GM19372 (cell line): Measurements from ENCODE around the gene TBX18.

Source experiments
- ATAC-seq: cut with Tn5 transposase; IDR thresholded peaks from one replicate; pipeline ENCODE4 v1.9.1; 2021; ENCODE audit warnings: mild to moderate bottlenecking, low read depth, moderate library complexity; ENCODE audit not compliant: unreplicated experiment

The TBX18 gene

DNA sequence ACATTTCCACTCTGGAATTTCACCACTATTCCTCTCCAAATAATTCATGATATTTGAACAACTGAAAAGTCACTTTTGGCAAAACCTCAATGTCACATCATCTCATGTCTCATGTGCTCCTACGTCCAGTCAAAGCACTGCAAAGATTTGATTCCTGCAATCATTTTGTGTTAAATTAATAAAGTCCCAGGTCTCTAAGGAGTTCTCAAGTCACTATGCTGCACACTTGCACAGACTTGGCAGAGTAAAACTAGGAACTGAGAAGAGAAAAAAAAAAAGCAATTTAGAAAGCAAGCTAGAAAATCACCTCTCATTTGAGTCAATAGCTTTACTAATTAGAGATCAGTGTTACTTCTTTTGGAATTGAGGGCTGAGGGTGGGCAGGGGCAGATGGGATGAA lies 11.2 kb downstream of the TBX18 start:
- no peak for ATAC-seq

DNA sequence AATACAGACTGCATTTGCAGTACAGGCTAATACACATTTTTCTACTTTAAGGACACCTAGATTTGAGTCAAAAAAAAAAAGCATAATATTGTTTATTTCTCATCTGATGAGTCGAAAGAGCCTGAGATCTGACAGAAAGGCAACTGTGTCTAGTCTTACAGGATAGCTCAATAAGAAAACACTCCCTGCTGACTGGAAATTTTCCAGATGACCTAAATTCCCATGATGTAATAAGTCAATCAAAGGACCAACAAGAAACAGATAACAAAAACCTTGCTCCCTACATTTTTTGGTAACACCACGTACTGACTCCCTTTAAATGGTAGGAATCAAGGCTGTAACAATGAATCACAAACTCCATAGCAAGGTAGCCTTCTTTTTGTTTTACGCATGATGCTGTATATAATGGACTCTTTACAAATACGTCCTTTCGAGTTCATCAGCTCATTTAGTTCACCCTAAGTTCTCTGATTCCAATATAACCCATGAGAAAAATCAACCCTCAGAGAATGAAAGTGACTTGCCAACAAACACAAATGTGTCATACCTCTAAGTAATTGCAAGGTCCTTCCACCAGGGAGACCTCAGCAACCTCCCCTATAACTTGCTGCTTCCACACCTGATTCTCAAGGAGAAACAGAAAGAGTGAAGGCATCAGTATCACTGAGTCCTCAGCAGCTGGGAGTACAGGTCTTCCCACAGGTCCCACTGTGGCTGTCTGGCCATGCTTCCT lies 12.1 kb downstream of the TBX18 start:
- ATAC-seq: no peak

DNA sequence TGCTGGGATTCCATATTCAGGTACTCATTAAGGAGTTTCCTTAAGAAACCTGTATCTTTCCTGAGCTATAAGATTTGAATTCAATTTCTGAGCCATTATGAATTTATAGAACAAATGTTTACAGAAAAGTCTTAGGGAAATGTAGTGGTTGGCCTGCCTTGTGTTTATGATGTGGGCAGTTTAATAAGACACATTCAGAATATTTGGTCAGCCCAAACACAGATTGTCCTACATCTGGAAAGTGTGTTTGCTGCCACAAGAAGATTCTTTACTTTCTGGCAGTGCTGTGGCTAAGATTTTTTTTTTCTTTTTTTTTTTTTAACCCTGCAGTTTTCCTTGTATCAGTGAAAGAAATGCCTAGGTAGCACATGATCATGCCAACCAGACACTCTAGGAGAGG lies 15.2 kb downstream of the TBX18 start:
- ATAC-seq: no peak

DNA sequence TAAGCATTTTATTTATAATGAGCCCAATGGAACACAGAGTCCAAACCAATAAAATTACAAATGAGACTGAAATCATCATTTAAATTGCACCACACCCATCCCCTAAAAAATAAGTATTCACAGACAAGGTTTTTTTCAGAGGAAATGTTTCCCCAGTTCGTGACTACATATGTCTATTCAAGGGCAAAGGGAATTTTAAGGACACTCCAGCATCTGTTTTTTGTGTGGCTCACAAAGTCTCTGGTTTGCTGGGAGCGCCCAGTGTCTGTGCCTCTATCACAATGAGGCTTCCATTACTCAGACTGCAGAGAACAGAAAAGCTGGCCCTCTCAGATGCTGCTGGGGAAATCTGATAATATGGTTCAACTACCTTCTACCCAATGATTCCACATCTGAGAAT lies 16.0 kb downstream of the TBX18 start:
- no peak for ATAC-seq

DNA sequence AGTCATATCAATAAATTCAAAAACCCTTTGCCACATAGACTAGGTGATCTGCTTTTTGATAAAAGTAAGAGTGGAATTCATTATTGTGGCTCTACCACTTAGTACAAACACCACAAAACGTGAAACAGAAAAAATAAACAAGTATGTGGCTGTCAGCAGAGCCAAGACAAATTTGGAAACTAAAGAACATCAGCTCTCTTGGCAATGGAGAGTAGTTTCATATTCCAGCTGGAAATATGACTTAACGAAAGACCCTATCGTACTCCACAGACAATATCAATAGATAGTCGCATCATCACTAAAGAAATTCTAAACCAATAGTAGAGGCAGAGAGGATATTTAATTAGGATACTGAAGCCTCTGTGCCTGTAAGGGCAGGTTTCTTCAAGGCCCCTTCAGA lies 20.8 kb downstream of the TBX18 start:
- ATAC-seq: no peak

DNA sequence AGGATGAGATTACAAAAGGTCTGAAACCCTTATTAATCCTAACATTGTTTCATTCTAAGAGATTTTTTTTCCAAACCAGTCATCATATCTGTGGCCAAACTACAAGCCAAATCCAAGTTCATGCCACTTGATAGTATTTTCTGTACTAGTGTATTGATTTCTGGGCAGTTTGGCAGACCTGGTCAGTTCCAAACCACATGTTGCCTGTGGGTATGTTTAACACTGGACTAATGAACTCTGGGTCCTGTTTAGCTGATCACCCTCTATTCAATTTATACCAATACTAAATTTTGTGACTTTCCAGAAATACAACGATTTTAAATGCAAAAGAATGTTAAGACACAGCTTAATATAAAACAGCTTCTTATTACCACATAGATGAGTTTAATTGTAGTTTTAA lies 24.0 kb downstream of the TBX18 start:
- ATAC-seq: no peak

DNA sequence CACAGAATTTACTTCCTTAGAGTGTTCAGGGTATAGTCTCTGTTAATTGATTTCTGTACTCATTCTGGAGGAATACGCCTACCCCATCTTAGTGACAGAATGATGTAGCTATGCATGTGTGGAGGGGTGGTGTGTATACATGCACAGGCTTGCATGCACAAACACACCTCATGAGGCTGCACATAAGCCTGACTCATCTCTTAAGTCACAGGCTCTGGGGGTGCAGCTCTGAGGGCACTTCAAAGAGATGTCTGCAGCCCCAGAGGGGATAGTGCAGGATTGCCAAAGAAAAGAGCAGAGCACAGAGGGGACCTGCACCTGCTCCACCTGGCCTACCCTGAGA lies 24.6 kb downstream of the TBX18 start:
- no peak for ATAC-seq

DNA sequence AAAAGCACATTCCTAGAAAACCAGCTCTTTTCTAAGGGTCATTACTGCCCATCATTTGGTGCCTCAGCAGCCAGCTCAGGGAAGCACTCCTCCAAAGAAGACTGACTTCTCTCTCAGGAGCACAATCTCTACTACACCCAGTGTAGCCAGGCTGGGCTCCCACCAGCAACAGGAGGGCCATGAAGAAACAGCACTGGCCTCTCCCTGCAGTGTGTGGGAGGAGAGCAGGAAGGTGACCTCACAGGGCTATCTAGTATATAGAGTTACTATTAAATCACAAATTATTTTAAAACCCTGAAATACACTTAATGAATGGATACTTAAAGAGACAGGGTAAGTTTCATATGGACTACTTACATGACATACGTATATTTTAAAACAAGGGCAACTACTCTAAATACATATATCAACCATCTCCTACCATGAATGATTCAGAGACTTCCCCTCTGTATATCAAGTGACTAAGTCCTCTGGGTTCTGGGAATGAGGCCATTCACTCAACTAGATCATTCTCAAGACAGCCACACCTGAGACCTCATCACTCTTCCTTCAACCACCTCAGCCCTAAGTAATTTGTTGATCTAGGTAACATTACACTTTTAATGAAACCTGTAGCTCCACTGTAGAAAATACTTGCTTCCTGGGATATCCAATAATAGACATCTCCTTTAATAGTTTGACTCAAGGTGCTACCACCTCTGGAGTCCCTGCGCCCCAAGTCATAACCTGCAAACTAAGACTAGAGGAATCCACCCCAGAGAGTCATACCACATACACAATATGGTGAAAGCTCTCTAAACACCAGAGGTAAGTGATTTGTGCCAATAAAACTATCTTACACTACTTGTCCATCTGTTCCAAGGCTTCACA lies 25.2 kb downstream of the TBX18 start:
- ATAC-seq: no peak

DNA sequence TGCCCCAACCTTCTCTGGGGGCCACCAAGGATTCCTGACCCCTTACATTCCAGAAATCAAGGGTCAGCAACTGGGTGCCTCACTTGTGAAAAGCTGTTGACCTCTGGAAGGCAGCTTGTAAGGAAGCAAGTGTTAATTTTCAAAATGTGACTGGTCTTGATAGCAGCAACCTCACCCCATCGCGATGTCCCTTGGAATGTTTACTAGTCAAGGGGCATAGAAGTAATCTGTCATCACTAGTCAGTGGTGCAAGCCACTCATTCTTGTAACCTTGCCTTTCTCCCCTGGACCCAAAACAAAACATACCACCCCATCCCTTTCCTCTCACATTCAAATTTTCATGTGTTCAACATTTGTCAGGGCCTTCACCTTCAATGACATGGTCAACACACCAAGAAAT lies 30.5 kb downstream of the TBX18 start:
- no peak for ATAC-seq

DNA sequence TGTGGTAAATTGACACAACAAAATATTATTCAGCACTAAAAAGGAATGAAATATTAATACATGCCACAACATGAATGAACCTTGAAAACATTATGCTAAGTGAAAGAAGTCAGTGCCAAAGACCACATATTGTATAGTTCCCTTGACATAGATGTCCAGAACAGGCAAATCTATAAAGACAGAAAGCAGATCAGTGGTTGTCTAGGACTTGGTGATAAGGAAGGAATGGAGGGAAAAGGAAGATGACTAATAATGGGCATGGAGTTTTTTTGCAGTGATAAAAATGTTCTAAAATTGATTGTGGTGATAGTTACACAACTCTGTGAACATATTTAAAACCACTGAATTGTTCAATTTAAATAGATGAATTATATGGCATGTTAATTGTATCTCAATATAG lies 32.5 kb downstream of the TBX18 start:
- ATAC-seq: no peak

DNA sequence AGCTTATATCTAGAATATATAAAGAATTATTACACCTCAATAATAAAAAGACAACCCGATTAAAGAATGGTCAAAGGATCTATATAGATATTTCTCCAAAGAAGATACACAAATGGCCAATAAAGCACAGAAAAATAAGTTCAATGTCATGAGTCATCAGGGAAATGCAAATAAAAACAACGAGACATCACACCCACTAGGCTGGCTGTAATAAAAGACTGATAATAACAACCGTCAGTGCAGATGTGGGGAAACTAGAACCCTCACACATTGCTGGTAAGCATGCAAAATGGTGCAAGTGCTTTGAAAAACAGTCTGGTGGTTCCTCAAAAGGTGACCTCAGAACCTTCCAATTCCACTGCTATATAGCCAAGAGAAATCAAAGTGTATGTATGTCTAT lies 33.0 kb downstream of the TBX18 start:
- ATAC-seq: no peak

DNA sequence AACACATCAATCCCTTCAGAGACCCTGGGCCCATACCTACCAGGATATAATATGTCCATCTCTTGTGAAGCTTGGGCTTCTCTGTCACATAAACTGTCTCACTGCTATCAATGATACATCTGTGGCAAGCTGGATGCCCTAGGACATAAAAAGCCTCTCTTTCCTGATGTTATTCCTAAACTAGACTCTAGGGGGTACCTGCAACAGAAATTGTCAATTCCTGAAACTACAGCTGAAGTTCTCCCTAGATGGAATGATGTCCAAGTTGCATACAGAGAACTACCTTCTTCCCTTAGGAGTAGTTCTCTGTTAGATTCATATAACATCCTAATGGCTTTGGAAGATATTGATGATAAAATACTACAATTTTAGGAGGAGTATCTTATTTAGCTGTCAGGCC lies 35.8 kb downstream of the TBX18 start:
- ATAC-seq: no peak

DNA sequence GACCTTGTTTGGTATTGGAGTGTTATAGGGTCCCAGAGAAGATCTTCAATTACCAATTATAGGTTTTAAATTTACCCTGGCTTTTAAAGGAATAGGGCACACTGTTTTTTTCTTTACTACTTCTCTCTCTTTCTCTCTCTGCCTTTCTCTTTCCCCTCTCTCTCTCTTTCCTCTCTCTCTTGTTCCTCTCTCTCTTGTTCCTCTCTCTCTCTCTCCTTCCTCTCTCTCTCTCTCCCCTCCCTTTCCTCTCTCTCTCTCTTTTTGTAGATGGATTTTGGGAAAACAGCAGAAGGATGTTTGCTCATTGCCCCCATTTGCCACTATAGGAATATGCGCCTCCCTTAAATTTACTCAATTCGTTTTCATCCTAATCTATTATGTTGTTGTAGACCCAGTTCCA lies 45.2 kb downstream of the TBX18 start:
- no peak for ATAC-seq

DNA sequence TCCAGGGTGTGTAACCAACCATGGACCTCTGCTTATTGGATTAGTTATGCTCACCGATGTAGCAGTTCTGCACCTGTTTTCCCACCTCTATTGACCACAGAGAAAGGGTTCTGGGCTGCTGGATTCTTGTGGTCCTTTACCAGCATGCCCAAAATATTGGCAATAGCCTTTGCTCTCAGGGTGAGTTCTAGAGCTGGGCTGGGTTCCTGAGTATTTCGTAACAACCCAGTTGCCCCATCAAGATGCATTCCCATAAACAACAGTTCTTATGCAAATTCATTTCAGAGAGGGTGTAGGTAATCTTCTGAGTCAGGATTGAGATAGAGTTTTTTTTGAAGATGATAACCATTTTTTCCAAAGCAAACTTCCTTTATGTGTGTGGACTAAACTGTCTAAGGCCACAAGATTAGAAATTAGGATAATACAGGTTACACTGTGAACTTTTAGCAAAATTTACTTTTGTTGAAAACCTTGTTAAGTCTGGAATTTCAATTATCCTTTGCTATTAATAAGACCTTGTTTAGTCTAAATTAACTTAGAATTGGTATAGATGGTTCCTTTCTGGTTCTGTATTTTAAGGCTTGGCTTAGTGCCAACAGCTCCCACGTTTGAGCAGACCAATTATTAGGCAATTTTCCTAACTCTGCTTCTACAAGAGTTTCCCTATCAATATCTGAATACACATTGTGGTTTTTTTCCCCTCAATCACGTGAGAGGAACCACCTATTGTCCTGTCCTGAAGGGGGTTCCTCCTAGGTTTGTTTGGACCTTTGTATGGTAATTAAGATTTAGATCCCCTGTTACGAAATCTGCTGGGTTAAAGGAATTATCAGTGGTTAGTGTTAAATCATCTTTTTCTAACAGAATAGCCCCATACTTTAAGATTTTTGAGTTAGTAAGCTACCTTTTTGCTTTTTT lies 46.1 kb downstream of the TBX18 start:
- ATAC-seq: no peak

DNA sequence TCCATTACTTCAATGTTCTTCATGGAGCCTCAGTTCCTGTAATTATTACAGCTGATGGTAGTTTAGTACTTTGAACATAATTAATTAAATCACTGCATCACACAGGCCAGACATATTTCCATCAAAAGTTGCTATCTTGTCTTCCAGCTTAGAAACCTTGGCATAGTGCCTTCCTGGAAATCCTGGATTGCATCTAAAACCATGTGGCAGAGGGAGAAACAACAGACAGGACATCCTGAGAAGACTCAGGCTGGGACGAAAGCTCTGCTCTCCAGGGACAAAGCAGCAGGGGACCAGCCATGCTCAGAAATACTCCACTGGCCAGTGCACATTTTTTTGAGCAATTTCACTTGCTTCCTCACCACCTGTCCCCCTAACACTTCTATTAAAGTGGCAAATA lies 55.3 kb downstream of the TBX18 start:
- no peak for ATAC-seq

DNA sequence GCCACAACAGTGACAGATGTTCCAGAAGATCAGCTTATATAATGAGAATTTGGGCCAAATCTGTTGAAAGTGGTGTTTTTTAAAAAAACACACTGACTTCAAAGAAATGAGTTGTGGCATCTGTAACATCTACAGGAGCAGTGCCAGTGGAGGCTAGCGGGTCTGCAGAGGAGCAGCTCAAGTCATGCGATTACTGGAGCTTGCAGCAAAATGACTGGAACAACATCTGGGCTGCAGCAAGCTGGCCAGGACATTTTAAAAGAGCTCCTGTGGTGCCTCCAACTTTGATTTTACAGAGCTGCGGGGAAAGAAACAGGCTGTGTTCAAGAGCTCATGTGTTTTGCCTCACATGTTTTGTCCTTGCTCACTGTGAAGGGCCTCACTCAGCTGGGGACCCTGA lies 57.2 kb downstream of the TBX18 start:
- ATAC-seq: no peak

DNA sequence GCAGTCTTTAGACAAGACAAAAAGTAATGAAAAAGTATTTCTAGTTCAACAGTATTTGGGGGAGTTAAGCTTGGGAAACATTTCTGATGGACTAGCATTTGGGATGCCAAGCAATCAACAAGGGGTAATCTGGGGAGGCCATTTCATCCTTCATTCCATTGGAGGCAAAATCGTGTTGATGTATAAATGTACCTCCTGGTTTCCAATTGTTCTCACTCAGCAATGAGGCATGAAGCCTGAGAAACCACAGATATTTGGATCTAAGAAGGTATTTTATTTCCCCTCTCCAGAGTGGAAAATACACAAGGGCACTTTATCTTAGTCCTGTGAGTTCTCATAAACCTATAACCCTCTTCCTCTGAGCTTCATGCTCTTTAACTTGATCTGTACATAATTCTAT lies 68.2 kb downstream of the TBX18 start:
- ATAC-seq: no peak

DNA sequence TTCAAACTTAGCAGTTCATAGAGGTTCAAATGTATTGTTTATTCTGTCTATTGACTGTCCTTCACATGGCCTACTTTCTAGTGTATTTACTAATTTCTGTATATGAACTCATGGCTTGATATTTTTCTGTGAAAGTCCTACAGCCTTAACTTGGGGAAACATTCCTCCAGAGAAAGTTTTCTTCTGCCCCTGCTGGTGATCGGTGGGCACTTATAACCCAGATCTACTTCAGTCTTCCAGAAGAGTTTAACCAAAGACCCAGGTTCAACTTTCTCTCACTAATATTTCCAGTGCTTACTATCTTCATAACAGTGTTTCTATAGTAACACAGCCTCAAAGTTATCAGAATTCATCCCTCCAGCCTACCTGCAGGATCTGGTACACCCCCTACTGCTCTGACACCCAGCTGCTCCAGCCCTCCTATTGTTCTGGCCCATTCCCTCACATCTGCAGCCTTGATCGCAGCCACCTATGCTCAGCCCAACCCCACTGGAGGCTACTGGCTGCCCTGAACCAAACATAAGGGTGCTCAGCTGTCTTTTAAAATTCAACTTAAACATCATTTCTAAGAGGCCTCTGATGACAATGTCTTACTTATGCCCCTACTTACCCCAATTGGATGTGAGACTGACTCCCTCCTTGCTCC lies 72.3 kb downstream of the TBX18 start:
- no peak for ATAC-seq

DNA sequence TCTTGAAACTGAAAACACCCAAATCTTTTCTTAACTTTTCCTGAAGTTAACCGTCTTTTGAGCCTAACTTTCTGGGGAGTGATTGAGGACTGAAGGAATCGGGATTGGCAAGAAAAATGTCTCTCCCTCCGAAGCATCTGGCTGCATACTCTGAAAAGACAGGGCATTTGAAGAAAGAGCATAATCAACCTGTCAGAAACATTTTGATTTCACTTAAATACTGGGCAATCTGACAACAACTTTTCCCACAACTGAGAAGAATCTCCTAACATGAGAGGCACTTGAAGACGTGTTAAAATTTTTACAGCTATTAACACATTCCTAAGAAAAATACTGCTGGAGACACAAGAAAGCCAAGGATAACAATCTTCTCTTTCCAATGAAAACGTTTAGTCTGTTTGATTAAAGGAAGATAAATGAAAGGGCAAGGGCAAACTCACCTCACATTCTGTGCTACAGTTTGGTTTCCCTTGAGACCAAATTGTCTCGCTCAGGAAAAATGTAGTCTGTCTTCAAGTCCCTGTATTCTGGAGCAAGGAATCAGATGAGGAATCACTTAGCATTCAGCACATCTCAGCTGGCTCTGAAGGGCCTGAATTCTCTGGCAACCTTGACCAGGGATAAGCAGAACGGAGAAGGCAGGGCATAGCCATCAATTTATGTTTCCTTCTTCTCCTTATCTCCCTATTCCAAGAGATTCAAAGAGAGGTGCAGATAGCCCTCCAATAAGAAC lies 76.1 kb downstream of the TBX18 start:
- no peak for ATAC-seq

DNA sequence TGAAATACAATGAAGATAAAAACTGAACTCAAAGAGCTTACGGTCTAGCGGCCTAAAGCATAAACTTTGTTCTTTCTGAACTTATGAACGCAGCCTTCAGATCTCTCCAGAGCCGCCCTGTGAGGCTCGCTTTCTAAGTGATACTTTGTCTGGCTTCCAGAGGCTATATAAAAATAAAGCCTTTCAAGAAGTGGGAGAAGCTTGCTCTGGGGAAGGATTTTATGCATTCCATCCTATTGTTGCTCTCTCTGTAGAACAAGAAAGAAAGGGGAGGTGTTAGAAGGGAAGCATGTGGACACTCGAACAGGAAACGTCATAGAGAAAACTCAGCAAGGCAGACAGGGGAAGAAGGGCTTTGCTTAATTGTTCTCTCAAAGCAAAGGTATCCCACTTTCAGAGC lies 77.0 kb downstream of the TBX18 start:
- ATAC-seq: no peak
